K562 (cell line): ENCODE measurements around the gene TFAP2A. TPM values are rescaled to one million over a fixed set of nuclear protein-coding genes. Genes with fewer than 3 reads are reported as not detected.

ENCODE experiments used
- ATAC-seq: fragments of 200-7000 bp; cut with Tn5 transposase; 3 replicates; pipeline ENCODE4 v1.9.1; 2020; ENCODE audit warnings: moderate library complexity
- BruUV-seq: library from RNA; stranded (reverse); fragments of 400-500 nt; replicated peaks from 2 replicates; lab custom pipeline; 2021; lab: Mats Ljungman, UMichigan
- CTCF ChIA-PET: fragments of 300-600 bp; formaldehyde crosslinking; extraction: SDS; loops from one replicate; lab custom pipeline; 2021; ENCODE audit warnings: low intra/inter-chr PET ratio; lab: Yijun Ruan, JAX
- POLR2A ChIA-PET: fragments of 300-600, 350-650 bp; sonication (Branson Sonifier 250); formaldehyde crosslinking; extraction: SDS; loops from one replicate; lab custom pipeline; 2021; ENCODE audit warnings: antibody characterized with exemption, inconsistent platforms; lab: Yijun Ruan, JAX
- DNase-seq, 4 experiments: peaks; one replicate each; pipeline versions ENCODE4 v3.0.0 to v3.0.0-alpha.2; 2011 to 2018; ENCODE audit warnings: low spot score in 3 of 4, mixed read lengths in 3 of 4; ENCODE audit errors: extremely low read depth in 1 of 4
- FAIRE-seq: peaks from 2 replicates; lab custom pipeline; 2011; peaks lifted over from hg19 to GRCh38; lab: Jason Lieb, UNC
- H2AFZ ChIP-seq: 2 replicates; pipeline ENCODE4 v1.6.0; 2011; ENCODE audit warnings: low read depth, low read length, control low read depth, inconsistent platforms
- H3K27ac ChIP-seq: fragments of 200-600 bp; 3 replicates; pipeline ENCODE4 v1.8.0; 2011; ENCODE audit warnings: low read depth, mild to moderate bottlenecking, control low read depth, inconsistent platforms, low read length, moderate library complexity, mixed read lengths; ENCODE audit errors: extremely low read depth
- H3K27me3 ChIP-seq, 2 experiments: fragments of 300-600 bp in 1 of 2; 2 replicates in 1 of 2; 3 replicates in 1 of 2; pipeline versions ENCODE4 v1.6.0 to v1.8.0; 2011; ENCODE audit warnings: inconsistent platforms in 2 of 2, low read length in 2 of 2, mild to moderate bottlenecking in 1 of 2, mixed read lengths in 1 of 2, moderate library complexity in 1 of 2; ENCODE audit not compliant: control insufficient read depth in 2 of 2, insufficient read depth in 2 of 2
- H3K36me3 ChIP-seq: fragments of 300-600 bp; 3 replicates; pipeline ENCODE4 v1.8.0; 2011; ENCODE audit warnings: mild to moderate bottlenecking, low read length, inconsistent platforms; ENCODE audit not compliant: control insufficient read depth, insufficient read depth
- H3K4me1 ChIP-seq, 2 experiments: fragments of 200-600 bp in 1 of 2; replicated peaks in 1 of 2; 2 replicates in 1 of 2; 3 replicates in 1 of 2; pipeline versions ENCODE4 v1.5.1 to v1.8.0; 2011; ENCODE audit warnings: inconsistent platforms in 2 of 2, low read length in 2 of 2, mild to moderate bottlenecking in 1 of 2, mixed read lengths in 1 of 2, moderate library complexity in 1 of 2; ENCODE audit not compliant: control insufficient read depth in 2 of 2, insufficient read depth in 2 of 2
- H3K4me2 ChIP-seq: 2 replicates; pipeline ENCODE4 v1.6.1; 2011; ENCODE audit warnings: low read length, control low read depth, inconsistent platforms, mixed read lengths; ENCODE audit not compliant: insufficient read depth
- H3K4me3 ChIP-seq: fragments of 200-600 bp; sonication (generic), shearing (Covaris generic); 2 replicates; pipeline ENCODE4 v1.5.1; 2016; ENCODE audit warnings: control low read depth, inconsistent platforms
- H3K79me2 ChIP-seq: fragments of 200-600 bp; 3 replicates; pipeline ENCODE4 v1.8.0; 2011; ENCODE audit warnings: low read length, inconsistent platforms; ENCODE audit not compliant: control insufficient read depth, insufficient read depth
- H3K9ac ChIP-seq, 2 experiments: 2 replicates each; pipeline versions ENCODE4 v1.6.0 to v1.6.1; 2011; ENCODE audit warnings: low read depth in 2 of 2, low read length in 2 of 2, control low read depth in 1 of 2, inconsistent platforms in 1 of 2, mild to moderate bottlenecking in 1 of 2, mixed read lengths in 1 of 2; ENCODE audit not compliant: insufficient read depth in 1 of 2
- H3K9me1 ChIP-seq: one replicate; pipeline ENCODE4 v1.6.0; 2011; ENCODE audit warnings: inconsistent platforms, mild to moderate bottlenecking, low read length, moderate library complexity; ENCODE audit not compliant: control insufficient read depth, insufficient read depth
- H3K9me3 ChIP-seq: replicated peaks from 2 replicates; pipeline ENCODE4 v1.5.1; 2011; ENCODE audit warnings: low read depth, low read length, inconsistent platforms; ENCODE audit not compliant: control insufficient read depth, insufficient read depth
- H4K20me1 ChIP-seq: replicated peaks from 2 replicates; pipeline ENCODE4 v1.6.1; 2011; ENCODE audit warnings: low read length, inconsistent platforms, mixed read lengths; ENCODE audit not compliant: control insufficient read depth, insufficient read depth
- FOXA3 ChIP-seq, 2 experiments: fragments of 450-650 bp in 1 of 2; sonication (generic) in 1 of 2; formaldehyde crosslinking; IDR thresholded peaks in 1 of 2; conservative IDR thresholded peaks in 1 of 2; 2 replicates each; pipeline versions ENCODE4 v1.4.0 to v1.8.0; 2020 to 2022; ENCODE audit warnings: mild to moderate bottlenecking in 2 of 2, missing genetic modification reagents in 1 of 2
- MEF2D ChIP-seq: conservative IDR thresholded peaks from 2 replicates; pipeline ENCODE4 v1.6.1; 2016; ENCODE audit warnings: low read depth, missing genetic modification characterization, missing compliant biosample characterization
- MIER1 ChIP-seq: fragments of 450-650 bp; IDR thresholded peaks from 2 replicates; pipeline ENCODE4 v1.6.1; 2016; ENCODE audit warnings: antibody characterized with exemption, mild to moderate bottlenecking, low read depth
- NUFIP1 ChIP-seq: fragments of 450-650 bp; IDR thresholded peaks from 2 replicates; pipeline ENCODE4 v1.6.1; 2018; ENCODE audit not compliant: partially characterized antibody
- PHB ChIP-seq: fragments of 250-450 bp; sonication (Bioruptor Pico); IDR thresholded peaks from 2 replicates; pipeline ENCODE4 v1.5.0; 2021
- RB1 ChIP-seq: fragments of 450-650 bp; IDR thresholded peaks from 2 replicates; pipeline ENCODE4 v1.6.1; 2017; ENCODE audit warnings: low read depth, mild to moderate bottlenecking
- RFX5 ChIP-seq: IDR thresholded peaks from 2 replicates; pipeline ENCODE4 v1.6.1; 2011; ENCODE audit warnings: low read depth, mild to moderate bottlenecking, improper control_type of control experiment, low read length
- ZNF561 ChIP-seq: fragments of 450-650 bp; formaldehyde crosslinking; conservative IDR thresholded peaks from 2 replicates; pipeline ENCODE4 v1.4.0; 2020; ENCODE audit warnings: mild to moderate bottlenecking, moderate library complexity
- ZSCAN29 ChIP-seq: fragments of 450-650 bp; IDR thresholded peaks from 2 replicates; pipeline ENCODE4 v1.6.1; 2017
- WGBS: fragments of 100-300 bp; shearing (Covaris generic); methylation state at CpG from one replicate; pipeline ENCODE4 v1.1.6; 2016; ENCODE audit warnings: low coverage, mixed read lengths; ENCODE audit not compliant: insufficient coverage; ENCODE audit errors: missing lambda C conversion rate; 5-methylcytosine and 5-hydroxymethylcytosine counted together
- in situ Hi-C: fragments of 300-500 bp; cut with MboI; formaldehyde crosslinking; loops from 4 replicates; pipeline ENCODE4 v1.15.0; 2018; ENCODE audit warnings: inconsistent platforms, mixed read lengths
- intact Hi-C: fragments of 100-400 bp; cut with micrococcal nuclease; formaldehyde crosslinking; loops from 2 replicates; pipeline ENCODE4 v1.14.2; 2022
- polyA plus RNA-seq, 8 experiments: library from polyadenylated mRNA; depleted of rRNA in 4 of 8; stranded (reverse) in 5 of 8; unstranded in 3 of 8; fragments of >200 nt; fragmentation: Nextera tagmentation in 2 of 8; fragmentation: Illumina TruSeq in 1 of 8; extraction: Ambion mirVana in 2 of 8; extraction: Trizol in 1 of 8; gene quantifications; 2 replicates each; pipeline versions ENCODE4 v1.2.1 to v1.2.3, GENCODE V29; 2011 to 2014; ENCODE audit warnings: inconsistent platforms in 1 of 8, missing spikeins in 1 of 8
- total RNA-seq, 7 experiments: library from RNA; depleted of rRNA in 6 of 7; stranded (reverse); fragments of >200 nt in 6 of 7; fragmentation: Illumina TruSeq in 2 of 7; extraction: Trizol in 2 of 7; gene quantifications; 2 replicates each; pipeline versions ENCODE4 v1.2.1 to v1.2.3, GENCODE V29; 2011 to 2021; ENCODE audit warnings: low replicate concordance in 1 of 7

The TFAP2A gene
- total and polyA plus RNA-seq, 9 of the 15 experiments (the other 6 are each of a cell fraction or from before 2014, with no cell fraction given) = 0.14 to 0.53 (median 0.19) TPM; not detected in 1

- no peaks in the 10 kb centered on the region; the same call in 1 of the 2 replicates for H4K20me1 ChIP-seq
- intact Hi-C loops (loop anchor here (5.0 to 10.0 kb wide), 2 partner anchors 393 to 1991 kb away; partner anchors contain the start of gene SLC35B3), in situ Hi-C loops (loop anchor here (25.0 kb wide), 1 partner anchor 1988 kb away; the partner anchor contains the start of gene SLC35B3)
- H3K36me3 ChIP-seq = no peaks in the 10 kb centered on the region
- no peak overlapping the region for H3K9ac ChIP-seq
- 65% methylated on average over 35 of the region's 35 CpGs for WGBS
- DNase-seq = no peak
- no peak overlapping the region for H3K4me3 ChIP-seq
- POLR2A ChIA-PET = interaction anchor here (1.5 kb wide), 1 partner anchor 10 kb away, joined by 7 read pairs; the partner anchor contains the start of gene TFAP2A
- ATAC-seq = no peak
- BruUV-seq = no TSS peak
- TF ChIP-seq MEF2D (tag) = no peak
- no peak for TF ChIP-seq ZNF561 (CRISPR knock-in tag)
- no peak for TF ChIP-seq NUFIP1
- TF ChIP-seq RFX5 = no peak
- TF ChIP-seq PHB (CRISPR knock-in tag) = no peak
- TF ChIP-seq MIER1 = no peak
- no peak for TF ChIP-seq FOXA3 (CRISPR knock-in tag; conservative IDR thresholded peaks at IDR 0.05 in 1 of 2, IDR thresholded peaks at IDR 0.05 in 1 of 2)
- TF ChIP-seq ZSCAN29 = no peak
- TF ChIP-seq RB1 = no peak
- TF ChIP-seq, all 486 proteins: peak for 0
- no peaks in the 10 kb centered on the region for H3K9me1 ChIP-seq
- H3K4me1 ChIP-seq = peaks cover 6 to 28% of the 10 kb centered on the region in 2 experiments; a peak in 4 of 5 replicates
- H3K27ac ChIP-seq = no peak overlapping the region
- H3K79me2 ChIP-seq = no peaks in the 10 kb centered on the region
- H3K27me3 ChIP-seq = peaks cover 28 to 47% of the 10 kb centered on the region in 2 experiments
- no peak overlapping the region for H2AFZ ChIP-seq
- no peak overlapping the region for H3K4me2 ChIP-seq
- no peaks in the 10 kb centered on the region for H3K9me3 ChIP-seq
- no peak for FAIRE-seq
- CTCF ChIA-PET = no interaction called here
Measured at GRCh38 chr6:10425176-10425974, 10.5 kb upstream of the TFAP2A start.
